GM18519 (cell line): ENCODE data around the gene ZBTB4.

Experiments used
- ATAC-seq: cut with Tn5 transposase; IDR thresholded peaks from one replicate; pipeline ENCODE4 v1.9.1; 2021; ENCODE audit warnings: mild to moderate bottlenecking, moderate library complexity; ENCODE audit not compliant: unreplicated experiment, low FRiP score

The ZBTB4 gene

DNA sequence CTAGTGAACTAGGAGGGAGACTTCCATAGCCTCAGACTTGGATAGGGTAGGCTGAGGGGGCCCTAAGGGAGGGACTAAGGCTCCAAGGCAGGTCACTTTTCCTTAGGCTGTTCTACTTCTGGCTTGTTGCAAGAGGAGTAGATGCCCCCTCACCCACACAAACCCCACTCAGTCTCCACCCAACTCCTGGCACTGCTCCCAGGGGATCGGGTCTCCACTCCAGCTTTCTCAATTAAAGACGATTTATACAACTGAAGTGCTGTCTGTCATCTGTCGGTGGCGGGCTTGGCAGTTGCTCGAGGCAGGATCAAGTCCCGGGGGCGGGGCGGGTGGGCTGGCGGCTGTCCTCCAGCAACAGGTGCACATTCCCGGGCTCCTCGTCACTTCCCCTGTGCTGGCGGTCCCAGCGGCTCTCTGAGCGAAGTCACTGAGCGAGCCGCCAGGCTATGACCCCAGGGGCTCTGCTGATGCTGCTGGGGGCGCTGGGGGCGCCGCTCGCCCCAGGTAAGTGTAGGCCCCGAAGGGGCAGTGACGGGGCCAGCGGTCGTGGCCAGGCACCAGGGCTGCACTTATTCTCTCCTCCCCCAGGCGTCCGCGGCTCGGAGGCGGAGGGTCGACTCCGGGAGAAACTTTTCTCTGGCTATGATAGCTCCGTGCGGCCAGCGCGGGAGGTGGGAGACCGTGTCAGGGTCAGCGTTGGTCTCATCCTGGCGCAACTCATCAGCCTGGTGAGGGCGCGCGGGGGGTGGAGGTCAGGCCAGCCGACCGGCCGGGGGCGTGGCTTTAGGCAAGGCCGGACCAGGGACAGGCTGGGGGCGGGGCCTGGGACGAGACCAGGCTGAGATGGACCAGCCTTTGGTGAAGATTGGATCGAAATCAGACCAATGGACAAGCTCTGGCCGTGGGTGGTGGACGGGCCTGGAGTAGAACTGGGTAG lies 34.5 kb downstream of the ZBTB4 start, which contains the start of gene CHRNB1:
Gene CHRNB1, plus strand, starts transcription at position 380 of the 937 bp plus-strand sequence. Its CDS starts 67 bp downstream, at position 447.
- no peak for ATAC-seq

DNA sequence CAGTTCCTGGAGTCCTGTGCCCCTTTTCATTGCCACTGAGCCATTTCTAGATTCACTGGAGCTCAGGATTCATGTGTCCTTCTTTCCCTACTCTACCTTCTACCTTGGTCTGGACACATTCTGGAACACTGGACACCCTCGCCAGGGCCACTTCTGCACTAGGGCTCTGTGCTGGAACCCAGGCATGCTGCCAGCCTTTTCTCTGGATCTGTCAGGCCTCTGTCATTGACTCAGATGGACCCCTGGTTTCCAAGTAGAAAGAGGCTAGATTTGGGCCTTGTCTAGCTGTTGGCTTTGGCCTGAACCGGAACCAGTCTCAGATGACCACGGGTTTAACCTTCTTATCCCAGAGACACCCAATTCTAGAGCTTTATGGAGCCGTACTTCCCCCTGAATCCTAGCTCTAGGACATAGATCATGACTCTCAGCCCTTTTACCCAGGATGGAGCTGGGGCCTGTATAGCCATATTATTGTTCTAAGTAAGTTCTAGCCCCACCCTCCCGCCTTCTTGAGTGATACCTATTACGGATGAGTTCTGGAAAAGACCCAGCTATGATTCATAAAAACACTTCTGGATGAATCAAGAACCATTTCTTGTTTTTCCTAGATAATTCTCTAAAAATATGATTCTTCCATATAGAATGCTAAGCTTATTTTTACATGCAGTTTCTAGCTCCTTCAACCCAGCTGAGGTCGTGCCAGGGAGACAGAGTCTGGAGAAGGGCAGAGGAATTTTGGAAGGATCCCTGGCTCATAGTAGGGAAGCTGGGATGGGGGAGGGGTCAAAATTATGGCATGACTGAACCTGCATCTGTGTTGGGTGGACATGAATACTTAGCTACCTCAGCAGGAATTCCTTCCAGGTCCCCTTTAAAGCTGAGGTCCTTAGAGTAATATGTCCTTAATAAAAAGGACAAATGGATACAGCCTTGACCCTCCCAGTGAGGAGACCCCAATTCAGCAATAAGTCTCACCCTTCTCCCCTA lies 35.6 kb downstream of the ZBTB4 start:
- ATAC-seq: no peak

DNA sequence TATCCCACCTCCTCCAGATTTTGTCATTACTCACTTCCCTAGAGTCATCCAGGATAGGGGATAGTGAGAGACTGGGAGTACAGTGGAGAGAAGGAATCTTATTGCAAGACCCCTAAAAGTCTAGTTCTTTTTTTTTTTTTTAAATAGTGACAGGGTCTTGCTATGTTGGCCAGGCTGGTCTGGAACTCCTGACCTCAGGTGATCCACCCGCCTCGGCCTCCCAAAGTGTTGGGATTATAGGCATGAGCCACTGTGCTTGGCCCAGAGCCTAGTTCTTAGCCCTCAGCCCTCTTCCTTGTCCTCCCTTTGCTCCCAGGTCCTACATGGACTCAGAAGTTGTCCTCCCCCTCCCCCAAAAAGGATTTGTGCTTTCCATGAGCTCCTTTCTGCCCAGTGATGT lies 37.3 kb downstream of the ZBTB4 start:
- no peak for ATAC-seq

- ATAC-seq: no peak
These were observed 38.2 kb downstream of the ZBTB4 start for GRCh38 chr17:7441266-7441665.

DNA sequence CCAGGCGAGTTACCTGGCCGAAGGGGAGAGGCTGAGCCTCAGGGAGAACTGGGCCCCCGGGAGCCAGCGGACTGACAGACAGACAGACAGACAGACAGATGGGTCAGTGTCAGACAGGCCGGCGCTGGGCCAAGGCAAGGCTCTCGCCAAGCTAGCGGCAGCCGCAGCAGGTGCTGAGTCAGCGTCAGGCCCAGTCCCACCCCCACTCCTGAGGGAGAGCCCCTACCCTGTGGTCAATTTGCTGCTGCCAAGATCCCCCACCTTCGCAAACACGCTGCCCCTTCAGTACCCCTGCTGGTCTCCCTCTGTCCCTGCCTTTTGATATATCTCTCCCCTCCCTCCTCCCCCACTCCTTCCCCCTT lies 38.6 kb downstream of the ZBTB4 start:
- ATAC-seq: no peak

DNA sequence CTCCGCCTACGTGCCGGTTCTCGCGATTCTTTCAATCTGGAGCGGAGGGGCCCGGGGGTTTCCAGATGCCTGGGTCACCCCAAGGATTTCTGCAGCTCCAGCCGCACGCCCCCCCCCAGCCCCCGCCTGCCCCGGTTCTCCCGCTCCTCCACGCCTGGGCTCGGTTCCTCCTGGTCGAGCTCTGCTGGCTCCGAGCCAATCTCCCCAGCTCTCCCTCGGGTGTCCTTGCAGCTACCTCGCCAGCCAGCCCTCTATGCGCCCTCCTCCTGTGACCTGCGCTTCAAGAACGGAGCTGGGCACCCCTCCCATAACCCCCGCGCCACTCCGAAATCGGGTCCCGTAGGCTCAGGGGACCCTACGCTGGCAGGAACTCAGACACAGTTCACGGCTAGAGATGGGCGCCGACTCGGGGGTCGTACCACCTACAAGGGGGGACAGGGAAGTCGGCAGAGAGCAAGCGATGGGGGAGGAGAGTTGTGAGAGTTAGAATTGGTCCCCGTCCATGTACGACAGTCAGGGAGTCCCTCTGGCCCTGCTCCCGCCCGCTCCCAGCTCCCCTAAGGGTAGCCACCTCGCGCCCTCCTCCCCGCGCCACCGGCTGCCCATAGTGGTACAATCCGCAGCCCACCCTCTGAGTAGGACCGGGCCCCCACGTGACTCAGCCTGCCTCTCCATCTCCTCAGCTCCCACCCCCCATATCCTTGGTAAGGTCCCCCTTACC lies 39.2 kb downstream of the ZBTB4 start:
- ATAC-seq: no peak

- no peak for ATAC-seq
These were observed 39.8 kb downstream of the ZBTB4 start, which contains the start of gene FGF11 for GRCh38 chr17:7439462-7440112. FGF11 (plus strand) TSS chr17:7439512; CDS start chr17:7439621, 109 bp downstream.

DNA sequence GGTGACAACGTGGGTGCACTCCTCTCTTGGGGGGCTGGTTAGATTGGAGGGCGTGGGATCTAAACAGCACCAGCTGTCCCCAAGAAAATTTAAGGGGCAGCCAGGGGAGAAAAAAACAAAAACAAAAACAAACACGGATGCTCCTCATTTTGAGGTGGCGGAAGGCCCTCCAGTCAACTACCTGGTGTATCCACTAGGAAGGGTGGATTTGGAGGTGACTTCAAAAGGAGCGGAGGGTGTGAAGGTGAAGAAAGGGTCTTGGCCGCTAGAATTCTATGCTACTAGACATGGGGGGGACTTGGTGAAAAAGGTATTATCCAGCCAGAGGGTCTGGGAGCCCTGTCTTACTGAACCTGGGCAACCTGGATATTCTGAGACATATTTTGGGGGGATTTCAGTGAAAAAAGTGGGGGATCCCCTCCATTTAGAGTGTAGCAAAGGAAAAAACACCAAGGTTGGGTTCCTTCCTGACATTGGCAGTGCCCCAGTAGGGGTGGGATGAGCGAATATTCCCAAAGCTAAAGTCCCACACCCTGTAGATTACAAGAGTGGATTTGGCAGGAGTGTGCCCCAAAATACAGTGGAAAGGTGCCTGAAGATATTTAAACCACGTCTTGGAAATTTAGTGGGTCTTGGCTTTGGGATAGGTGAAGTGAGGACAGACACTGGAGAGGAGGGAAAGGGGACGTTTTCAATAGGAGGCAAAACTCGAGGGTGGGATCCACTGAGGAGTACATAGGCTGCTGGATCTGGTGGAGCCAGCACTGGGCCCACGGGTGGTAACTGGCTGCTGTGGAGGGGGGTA lies 40.6 kb downstream of the ZBTB4 start:
- no peak for ATAC-seq

- ATAC-seq: no peak
These were observed 41.3 kb downstream of the ZBTB4 start for GRCh38 chr17:7437950-7438614.

DNA sequence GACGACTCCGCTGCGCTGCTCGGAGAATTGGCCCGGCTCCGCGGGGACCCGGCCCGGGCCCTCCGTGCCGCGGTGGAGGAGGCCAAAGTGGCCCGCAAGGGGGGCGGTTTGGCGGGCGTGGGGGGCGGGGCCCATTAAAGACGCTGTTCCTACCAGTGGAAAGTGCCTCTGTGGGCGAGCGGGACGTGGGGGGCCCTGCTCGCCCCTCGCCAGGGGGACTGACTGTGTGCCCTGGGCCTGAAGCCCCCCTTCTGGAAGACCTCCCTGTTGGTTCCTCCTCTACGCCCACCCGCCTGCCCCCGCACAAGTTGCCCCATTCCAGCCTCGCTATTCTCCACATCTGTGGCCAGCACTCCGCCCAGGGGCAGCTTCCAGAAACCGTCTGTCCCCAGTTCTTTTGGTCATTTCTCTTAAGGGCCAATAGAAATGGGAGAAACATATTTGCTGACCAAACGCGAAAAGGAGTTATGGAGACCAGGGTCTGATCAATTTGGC lies 42.0 kb downstream of the ZBTB4 start:
- no peak for ATAC-seq

GRCh38 chr17:7436556-7437368 lies 42.7 kb downstream of the ZBTB4 start:
- ATAC-seq: no peak

DNA sequence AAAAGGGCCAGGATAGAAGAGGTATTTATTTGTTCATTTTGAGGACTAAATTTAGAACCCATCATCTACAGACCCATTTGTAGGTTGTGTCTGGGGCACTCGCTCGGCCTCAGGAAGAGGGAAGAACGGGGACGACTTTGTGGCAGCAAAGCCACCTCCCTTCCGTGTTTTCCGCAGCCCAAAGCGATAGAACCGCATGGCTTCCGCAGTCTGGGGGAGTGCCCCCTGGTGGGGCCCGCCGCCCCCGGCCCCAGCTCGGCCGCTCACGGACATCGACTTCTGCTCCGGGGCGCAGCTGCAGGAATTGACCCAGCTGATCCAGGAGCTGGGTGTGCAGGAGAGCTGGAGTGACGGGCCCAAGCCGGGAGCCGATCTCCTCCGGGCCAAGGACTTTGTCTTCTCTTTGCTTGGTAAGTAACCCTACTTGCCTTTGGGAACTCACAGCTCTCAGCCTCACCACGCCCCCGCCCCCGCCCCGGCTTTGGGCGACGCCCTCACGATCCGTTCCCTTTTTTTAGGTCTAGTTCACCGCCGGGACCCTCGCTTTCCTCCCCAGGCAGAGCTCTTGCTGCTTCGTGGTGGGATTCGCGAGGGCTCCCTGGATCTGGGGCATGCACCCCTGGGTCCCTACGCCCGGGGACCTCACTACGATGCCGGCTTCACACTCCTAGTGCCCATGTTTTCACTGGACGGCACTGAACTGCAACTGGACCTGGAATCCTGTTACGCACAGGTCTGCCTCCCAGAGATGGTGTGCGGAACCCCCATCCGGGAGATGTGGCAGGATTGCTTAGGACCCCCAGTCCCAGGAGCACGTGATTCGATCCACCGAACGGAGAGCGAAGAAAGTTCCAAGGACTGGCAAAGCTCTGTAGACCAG lies 43.5 kb downstream of the ZBTB4 start:
- ATAC-seq: no peak

DNA sequence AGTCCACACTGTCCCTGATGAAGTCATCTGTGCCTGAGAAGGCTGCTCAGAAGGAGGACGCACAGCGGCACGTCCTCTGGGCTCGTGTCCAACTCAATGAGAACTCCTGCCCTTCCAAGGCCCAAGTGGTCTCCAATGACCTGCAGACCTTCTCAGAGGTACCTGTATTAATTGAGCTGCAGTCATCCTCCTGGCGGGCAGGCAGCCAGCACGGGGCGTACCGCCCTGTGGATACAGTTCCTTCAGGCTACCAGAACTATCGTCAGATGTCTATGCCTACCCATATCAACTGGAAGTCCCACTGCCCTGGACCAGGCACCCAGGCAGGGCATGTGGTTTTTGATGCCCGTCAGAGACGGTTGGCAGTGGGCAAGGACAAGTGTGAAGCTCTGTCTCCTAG lies 47.1 kb downstream of the ZBTB4 start:
- ATAC-seq: no peak

GRCh38 chr17:7431231-7431630 lies 48.2 kb downstream of the ZBTB4 start:
- no peak for ATAC-seq

DNA sequence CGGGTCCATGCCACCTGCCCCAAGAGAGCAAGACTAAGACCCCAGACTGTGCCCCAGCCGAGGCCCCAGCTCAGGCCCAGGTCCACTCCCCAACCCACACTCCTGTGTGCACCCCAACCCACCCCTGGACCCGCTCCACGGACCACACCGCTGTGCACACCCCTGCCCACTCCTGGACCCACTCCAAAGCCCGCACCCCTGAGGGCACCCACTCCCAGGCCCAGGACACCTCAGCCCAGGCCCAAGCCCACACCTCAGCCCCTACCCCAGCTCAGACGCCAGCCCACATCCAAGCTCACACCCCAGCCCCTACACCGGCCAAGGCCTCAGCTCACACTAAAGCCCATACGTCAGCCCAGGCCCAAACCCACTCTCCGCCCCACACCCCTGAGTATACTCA lies 49.7 kb downstream of the ZBTB4 start:
- no peak for ATAC-seq

GRCh38 chr17:7428557-7428956 lies 50.9 kb downstream of the ZBTB4 start, which contains the start of gene SPEM3:
SPEM3 (plus strand) TSS chr17:7428857; CDS start chr17:7428903, 46 bp downstream.
- ATAC-seq: no peak
